DLD1 (cell line): ENCODE results near the gene SYT15.
"Not testable (repeated sequence)": the region's sequence is repeated elsewhere in the genome, so short reads cannot be mapped to it uniquely, and the experiment has no call there.

Experiments used
- in situ Hi-C: cut with HindIII; loops from 2 replicates; pipeline ENCODE4 v1.10.0; 2017; ENCODE audit warnings: low sequenced_read_pairs

SYT15 gene

GRCh38 chr10:46584196-46584595 lies 5.3 kb downstream of the SYT15 start:
- in situ Hi-C loops: not testable (repeated sequence)

GRCh38 chr10:46585246-46585645 lies 6.3 kb downstream of the SYT15 start:
- in situ Hi-C loops: not testable (repeated sequence)

GRCh38 chr10:46587546-46587945 lies 8.6 kb downstream of the SYT15 start:
- in situ Hi-C loops: not testable (repeated sequence)

- in situ Hi-C loops: not testable (repeated sequence)
Observed at GRCh38 chr10:46588221-46588620, 9.3 kb downstream of the SYT15 start.

- in situ Hi-C loops: not testable (repeated sequence)
Observed at GRCh38 chr10:46589589-46589988, 10.7 kb downstream of the SYT15 start.

GRCh38 chr10:46591053-46591452 lies 12.1 kb downstream of the SYT15 start:
- in situ Hi-C loops: not testable (repeated sequence)

GRCh38 chr10:46593307-46593706 lies 14.4 kb downstream of the SYT15 start:
- in situ Hi-C loops: not testable (repeated sequence)

- in situ Hi-C loops: not testable (repeated sequence)
Observed at GRCh38 chr10:46594453-46595063, 15.6 kb downstream of the SYT15 start.

- in situ Hi-C loops: not testable (repeated sequence)
Observed at GRCh38 chr10:46596570-46596969, 17.6 kb downstream of the SYT15 start.

GRCh38 chr10:46597616-46598246 lies 18.8 kb downstream of the SYT15 start:
- in situ Hi-C loops: not testable (repeated sequence)

GRCh38 chr10:46600516-46600915 lies 21.6 kb downstream of the SYT15 start:
- in situ Hi-C loops: not testable (repeated sequence)

- in situ Hi-C loops: not testable (repeated sequence)
Observed at GRCh38 chr10:46615540-46615939, 36.6 kb downstream of the SYT15 start.

- in situ Hi-C loops: not testable (repeated sequence)
Observed at GRCh38 chr10:46616227-46616626, 37.3 kb downstream of the SYT15 start.

- in situ Hi-C loops: not testable (repeated sequence)
Observed at GRCh38 chr10:46617134-46617533, 38.2 kb downstream of the SYT15 start.

- in situ Hi-C loops: not testable (repeated sequence)
Observed at GRCh38 chr10:46617913-46618312, 39.0 kb downstream of the SYT15 start.

- in situ Hi-C loops: not testable (repeated sequence)
Observed at GRCh38 chr10:46623899-46624654, 45.1 kb downstream of the SYT15 start.

GRCh38 chr10:46629805-46630204 lies 50.9 kb downstream of the SYT15 start:
- in situ Hi-C loops: not testable (repeated sequence)

- in situ Hi-C loops: not testable (repeated sequence)
Observed at GRCh38 chr10:46630816-46631215, 51.9 kb downstream of the SYT15 start.

GRCh38 chr10:46631683-46632082 lies 52.8 kb downstream of the SYT15 start:
- in situ Hi-C loops: not testable (repeated sequence)

- in situ Hi-C loops: not testable (repeated sequence)
Observed at GRCh38 chr10:46634698-46635097, 55.8 kb downstream of the SYT15 start.

- in situ Hi-C loops: not testable (repeated sequence)
Observed at GRCh38 chr10:46635364-46635959, 56.5 kb downstream of the SYT15 start.
